ENCODE data around the gene RGS9BP.

- TF ChIP-seq CTCF (IDR thresholded peaks at IDR 0.05; ENCODE audit: insufficient read depth, low read length, poor library complexity, severe bottlenecking) (no peak), EZH2phosphoT487 (conservative IDR thresholded peaks at IDR 0.05; ENCODE audit: low read length) (no peak)
Measured at GRCh38 chr19:32708457-32708856, 32.8 kb downstream of the RGS9BP start.

Measured in SU-DHL-6 (cell line).